Thoracic aorta (tissue), 2 donors: ENCODE results near the gene AMOTL1. TPM values are rescaled to one million over a fixed set of nuclear protein-coding genes. Genes with fewer than 3 reads are reported as not detected.

Experiments used
- ATAC-seq: fragments of 150-250 bp; one replicate; pipeline ENCODE4 v1.8.0; 2017; ENCODE audit warnings: low read depth; ENCODE audit not compliant: insufficient number of reproducible peaks, low FRiP score
- DNase-seq: peaks from one replicate; pipeline ENCODE4 v3.0.0-alpha.2; 2020; ENCODE audit warnings: low spot score
- H3K27ac ChIP-seq, 2 donors: fragments of 200-600 bp; sonication (generic); 1 replicate in 1 of 2; 2 replicates in 1 of 2; pipeline ENCODE4 v1.5.1; 2016; ENCODE audit warnings: mild to moderate bottlenecking in 2 of 2, moderate library complexity in 2 of 2
- H3K27me3 ChIP-seq: fragments of 200-600 bp; sonication (generic); replicated peaks from 2 replicates; pipeline ENCODE4 v1.6.0; 2016; ENCODE audit warnings: mild to moderate bottlenecking; ENCODE audit not compliant: insufficient read depth
- H3K36me3 ChIP-seq: fragments of 200-600 bp; sonication (generic); one replicate; pipeline ENCODE4 v1.5.1; 2016
- H3K4me1 ChIP-seq, 2 donors: fragments of 200-600 bp; sonication (generic); 1 replicate in 1 of 2; 2 replicates in 1 of 2; pipeline versions ENCODE4 v1.5.1 to v1.6.0; 2016; ENCODE audit warnings: low read depth in 2 of 2, mild to moderate bottlenecking in 1 of 2; ENCODE audit not compliant: control insufficient read depth in 1 of 2
- H3K4me3 ChIP-seq: fragments of 200-600 bp; sonication (generic); 2 replicates; pipeline ENCODE4 v1.5.1; 2016; ENCODE audit warnings: mild to moderate bottlenecking
- H3K9me3 ChIP-seq: fragments of 200-600 bp; sonication (generic); 2 replicates; pipeline ENCODE4 v1.5.1; 2016
- total RNA-seq, 2 donors: library from RNA; depleted of rRNA; stranded (reverse); fragments of >200 nt; gene quantifications; one replicate each; pipeline versions ENCODE4 v1.1.0 to v1.2.3, GENCODE V29; 2016
- TF ChIP-seq, protein P1 (sequence below): fragments of 200-600 bp; sonication (generic); IDR thresholded peaks from one replicate; pipeline ENCODE4 v1.5.1; 2019; ENCODE audit warnings: antibody characterized with exemption

The AMOTL1 gene
- total RNA-seq, 2 donors from 2014 or later, result 64.2 to 89.5 TPM

DNA sequence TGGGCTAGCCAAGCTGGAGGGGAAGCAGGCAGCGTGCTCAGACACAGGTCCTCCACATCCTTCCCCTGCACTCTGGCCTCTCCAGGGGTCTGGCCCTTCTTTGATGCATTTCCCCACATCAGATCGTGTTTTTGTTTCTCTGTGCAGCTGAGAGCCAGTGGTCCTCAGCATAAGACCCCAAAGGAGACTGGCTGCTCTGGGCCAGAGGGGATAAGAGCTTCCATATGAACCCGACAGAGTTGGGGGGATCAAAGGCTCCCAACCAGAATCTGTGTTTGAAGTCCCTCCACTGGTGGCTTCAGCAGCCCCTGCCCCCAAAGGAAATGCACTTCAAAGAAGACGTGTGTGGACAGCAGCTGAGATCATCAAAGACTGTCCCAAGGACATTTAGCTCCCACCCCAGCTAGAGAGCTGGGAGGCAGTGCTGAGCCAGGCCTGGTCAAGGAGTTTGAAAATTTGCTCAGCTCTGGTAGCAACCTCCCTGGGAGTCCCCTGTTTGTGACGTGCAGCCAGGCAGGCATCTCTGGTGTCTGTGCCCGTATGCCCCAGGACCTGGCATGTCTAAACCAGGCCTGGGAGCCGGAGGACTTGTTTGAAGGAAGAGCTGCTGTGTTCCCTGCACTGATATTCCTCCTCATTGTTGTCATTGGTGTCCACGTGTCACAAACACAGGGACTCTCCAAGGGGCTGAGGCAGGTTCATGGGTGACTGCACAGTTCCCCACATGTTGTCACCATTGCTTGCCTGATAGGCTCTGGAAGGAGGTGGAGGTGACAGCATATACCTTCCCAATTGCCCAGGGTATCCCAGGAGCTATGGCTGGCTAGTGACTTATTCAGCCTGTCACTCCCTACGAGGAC, 99.0 kb downstream of the AMOTL1 start:
- peaks cover 47% of the 10 kb centered on the region for H3K36me3 ChIP-seq
- TF ChIP-seq, protein P1, sequence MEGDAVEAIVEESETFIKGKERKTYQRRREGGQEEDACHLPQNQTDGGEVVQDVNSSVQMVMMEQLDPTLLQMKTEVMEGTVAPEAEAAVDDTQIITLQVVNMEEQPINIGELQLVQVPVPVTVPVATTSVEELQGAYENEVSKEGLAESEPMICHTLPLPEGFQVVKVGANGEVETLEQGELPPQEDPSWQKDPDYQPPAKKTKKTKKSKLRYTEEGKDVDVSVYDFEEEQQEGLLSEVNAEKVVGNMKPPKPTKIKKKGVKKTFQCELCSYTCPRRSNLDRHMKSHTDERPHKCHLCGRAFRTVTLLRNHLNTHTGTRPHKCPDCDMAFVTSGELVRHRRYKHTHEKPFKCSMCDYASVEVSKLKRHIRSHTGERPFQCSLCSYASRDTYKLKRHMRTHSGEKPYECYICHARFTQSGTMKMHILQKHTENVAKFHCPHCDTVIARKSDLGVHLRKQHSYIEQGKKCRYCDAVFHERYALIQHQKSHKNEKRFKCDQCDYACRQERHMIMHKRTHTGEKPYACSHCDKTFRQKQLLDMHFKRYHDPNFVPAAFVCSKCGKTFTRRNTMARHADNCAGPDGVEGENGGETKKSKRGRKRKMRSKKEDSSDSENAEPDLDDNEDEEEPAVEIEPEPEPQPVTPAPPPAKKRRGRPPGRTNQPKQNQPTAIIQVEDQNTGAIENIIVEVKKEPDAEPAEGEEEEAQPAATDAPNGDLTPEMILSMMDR, result no peak
- no peak overlapping the region for H3K27ac ChIP-seq
- H3K4me3 ChIP-seq, result no peak overlapping the region
- no peaks in the 10 kb centered on the region for H3K27me3 ChIP-seq
- H3K9me3 ChIP-seq, result no peaks in the 10 kb centered on the region
- ATAC-seq (no peak), DNase-seq (no peak)
- no peaks in the 10 kb centered on the region for H3K4me1 ChIP-seq

DNA sequence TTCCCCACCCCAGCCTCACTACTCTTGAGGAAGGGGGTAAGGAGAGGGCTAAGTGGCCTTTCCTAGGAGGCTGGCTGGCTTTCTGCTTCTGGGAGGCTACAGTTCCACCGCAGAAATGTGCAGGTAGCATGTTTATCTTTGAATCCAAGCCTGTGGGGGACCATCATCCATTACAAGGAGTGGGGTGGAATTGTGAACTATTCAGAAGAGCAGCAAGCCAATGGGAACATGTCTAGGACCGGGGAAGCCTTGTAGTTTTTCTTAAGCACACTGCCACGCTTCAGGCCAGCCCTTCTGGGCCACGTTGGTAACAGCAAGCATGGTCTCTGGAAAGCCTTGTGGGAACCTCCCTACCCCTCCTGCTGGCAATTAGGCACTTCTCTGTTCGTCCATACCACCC, 100.3 kb downstream of the AMOTL1 start:
- Histone ChIP-seq H3K4me1 (peaks cover 5% of the 10 kb centered on the region in 2 donors), H3K27ac (no peak overlapping the region), H3K9me3 (no peaks in the 10 kb centered on the region), H3K36me3 (peaks cover 52% of the 10 kb centered on the region), H3K27me3 (no peaks in the 10 kb centered on the region), H3K4me3 (no peak overlapping the region)
- TF ChIP-seq, protein P1, result no peak
- DNase-seq (no peak), ATAC-seq (no peak)

DNA sequence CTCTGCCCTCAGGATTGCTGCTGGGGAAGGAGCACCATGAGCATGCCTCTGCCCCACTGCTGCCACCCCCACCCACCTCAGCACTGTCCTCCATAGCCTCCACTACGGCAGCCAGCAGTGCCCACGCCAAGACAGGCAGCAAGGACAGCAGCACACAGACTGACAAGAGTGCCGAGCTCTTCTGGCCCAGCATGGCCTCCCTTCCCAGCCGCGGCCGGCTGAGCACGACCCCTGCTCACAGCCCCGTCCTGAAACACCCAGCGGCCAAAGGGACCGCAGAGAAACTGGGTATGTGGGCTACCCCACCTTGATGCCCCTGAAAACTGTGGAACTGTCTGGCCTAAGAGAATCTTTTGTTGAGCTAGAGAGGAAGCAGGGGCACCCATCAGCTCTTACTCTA, 101.0 kb downstream of the AMOTL1 start:
- no peaks in the 10 kb centered on the region for H3K9me3 ChIP-seq
- ATAC-seq, result no peak
- no peaks in the 10 kb centered on the region for H3K27me3 ChIP-seq
- no peak for DNase-seq
- TF ChIP-seq, protein P1, result no peak
- peaks cover 12% of the 10 kb centered on the region in 2 donors for H3K4me1 ChIP-seq
- H3K4me3 ChIP-seq, result no peak overlapping the region
- H3K27ac ChIP-seq, result no peak overlapping the region
- peaks cover 52% of the 10 kb centered on the region for H3K36me3 ChIP-seq

DNA sequence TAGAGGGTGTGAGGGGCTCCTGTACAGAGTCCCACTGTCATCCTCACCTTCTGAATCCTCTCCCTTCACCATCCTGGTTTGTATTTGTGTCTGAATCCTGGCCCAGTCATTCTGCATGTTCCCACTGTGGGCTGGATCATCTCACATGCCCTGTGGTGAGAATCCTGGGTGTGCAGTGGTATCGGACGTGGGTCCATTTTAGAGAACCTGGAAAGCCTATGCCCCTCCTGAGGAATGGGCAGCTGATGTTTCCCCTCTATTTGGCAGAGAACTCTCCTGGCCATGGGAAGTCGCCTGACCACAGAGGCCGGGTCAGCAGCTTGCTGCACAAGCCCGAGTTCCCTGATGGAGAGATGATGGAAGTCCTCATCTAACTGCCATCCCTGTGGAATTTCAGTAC, 102.3 kb downstream of the AMOTL1 start:
- Histone ChIP-seq H3K4me1 (peaks cover 15 to 21% of the 10 kb centered on the region in 2 donors), H3K9me3 (no peaks in the 10 kb centered on the region), H3K36me3 (peaks cover 42% of the 10 kb centered on the region), H3K27ac (no peak overlapping the region), H3K27me3 (no peaks in the 10 kb centered on the region), H3K4me3 (no peak overlapping the region)
- no peak for DNase-seq
- TF ChIP-seq, protein P1, result no peak
- ATAC-seq, result no peak

DNA sequence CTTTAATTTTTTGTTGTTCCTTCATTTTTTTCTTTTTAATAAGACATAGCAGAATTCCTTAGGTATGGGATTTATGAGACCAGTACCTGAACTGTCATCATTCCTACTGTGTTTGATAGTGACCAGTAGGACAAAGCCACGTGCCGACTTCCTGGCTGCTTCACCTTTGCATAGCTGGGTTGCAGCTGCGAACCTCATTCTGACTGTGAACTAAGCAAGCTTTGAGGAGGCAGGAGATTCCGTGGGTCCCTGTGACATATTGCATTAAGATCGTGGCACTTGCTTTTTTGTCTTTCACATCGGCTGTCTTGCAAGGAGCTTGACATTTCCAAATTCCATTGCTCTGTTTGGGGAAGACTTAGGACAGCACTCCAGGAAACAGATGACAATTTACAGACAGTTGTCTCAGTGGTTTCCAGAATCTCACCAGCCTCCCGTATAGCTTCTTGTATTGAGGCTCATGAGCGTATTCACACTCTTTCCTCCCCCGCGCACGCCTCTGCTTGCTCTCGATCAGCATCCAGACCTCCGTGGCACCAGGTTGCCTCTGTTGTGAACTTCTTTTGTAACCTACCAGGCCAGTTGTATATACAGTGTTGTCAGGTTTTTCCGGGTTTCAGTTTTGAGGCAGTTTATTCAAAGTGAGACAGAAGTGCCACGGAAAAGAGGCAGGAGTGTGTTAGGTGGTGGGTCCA, 103.5 kb downstream of the AMOTL1 start:
- TF ChIP-seq, protein P1, result no peak
- no peak for DNase-seq
- no peak overlapping the region for H3K27ac ChIP-seq
- H3K4me3 ChIP-seq, result no peak overlapping the region
- H3K27me3 ChIP-seq, result no peaks in the 10 kb centered on the region
- peaks cover 30% of the 10 kb centered on the region for H3K36me3 ChIP-seq
- H3K9me3 ChIP-seq, result no peaks in the 10 kb centered on the region
- ATAC-seq, result no peak
- H3K4me1 ChIP-seq, result peaks cover 20 to 31% of the 10 kb centered on the region in 2 donors
